GM12865 (cell line): ENCODE data around the gene RB1.

Experiments
- DNase-seq: peaks from one replicate; pipeline ENCODE4 v3.0.0; 2010; ENCODE audit warnings: low read depth
- H3K4me3 ChIP-seq: 2 replicates; pipeline ENCODE4 v1.5.1; 2011; ENCODE audit warnings: mild to moderate bottlenecking, low read depth, low read length, control low read depth
- CTCF ChIP-seq: IDR thresholded peaks from 2 replicates; pipeline ENCODE4 v1.5.1; 2011; ENCODE audit warnings: low read length, control low read depth, low read depth, inconsistent platforms; ENCODE audit not compliant: insufficient read depth; ENCODE audit errors: missing control alignments

Gene RB1

DNA sequence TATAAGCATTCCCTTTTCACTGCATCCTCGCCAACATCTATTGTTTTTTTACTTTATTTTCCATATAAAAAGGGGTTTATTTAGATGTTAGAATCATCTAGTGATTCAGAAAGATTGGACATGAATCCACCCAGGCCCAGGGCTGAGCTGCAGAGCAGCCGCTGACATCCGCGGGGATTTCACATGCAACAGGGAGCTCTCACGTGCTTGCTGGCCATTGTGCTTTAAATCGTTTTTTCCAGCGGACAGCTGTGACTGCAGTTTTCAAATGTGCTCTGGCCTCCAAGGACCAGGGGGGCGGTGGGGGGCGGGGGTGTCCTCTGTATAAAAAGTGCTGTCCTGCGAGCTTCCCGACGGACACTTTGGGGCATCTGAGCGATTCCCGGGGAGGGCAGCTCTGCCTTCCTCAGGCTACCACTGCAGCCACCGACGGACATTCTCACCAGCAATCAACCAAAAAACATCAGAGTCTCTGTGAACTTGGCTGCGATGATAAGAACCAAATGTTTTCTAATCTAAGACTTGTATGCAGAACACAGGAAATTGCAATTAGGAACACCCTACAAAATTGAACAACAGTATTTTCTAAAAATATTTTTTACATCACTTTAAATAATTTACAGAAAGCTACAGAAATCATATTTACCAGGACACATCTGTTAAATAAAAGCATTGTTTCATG is 12.6 kb downstream of the RB1 start:
- DNase-seq, result no peak
- no peak for TF ChIP-seq CTCF
- H3K4me3 ChIP-seq, result no peak overlapping the region

DNA sequence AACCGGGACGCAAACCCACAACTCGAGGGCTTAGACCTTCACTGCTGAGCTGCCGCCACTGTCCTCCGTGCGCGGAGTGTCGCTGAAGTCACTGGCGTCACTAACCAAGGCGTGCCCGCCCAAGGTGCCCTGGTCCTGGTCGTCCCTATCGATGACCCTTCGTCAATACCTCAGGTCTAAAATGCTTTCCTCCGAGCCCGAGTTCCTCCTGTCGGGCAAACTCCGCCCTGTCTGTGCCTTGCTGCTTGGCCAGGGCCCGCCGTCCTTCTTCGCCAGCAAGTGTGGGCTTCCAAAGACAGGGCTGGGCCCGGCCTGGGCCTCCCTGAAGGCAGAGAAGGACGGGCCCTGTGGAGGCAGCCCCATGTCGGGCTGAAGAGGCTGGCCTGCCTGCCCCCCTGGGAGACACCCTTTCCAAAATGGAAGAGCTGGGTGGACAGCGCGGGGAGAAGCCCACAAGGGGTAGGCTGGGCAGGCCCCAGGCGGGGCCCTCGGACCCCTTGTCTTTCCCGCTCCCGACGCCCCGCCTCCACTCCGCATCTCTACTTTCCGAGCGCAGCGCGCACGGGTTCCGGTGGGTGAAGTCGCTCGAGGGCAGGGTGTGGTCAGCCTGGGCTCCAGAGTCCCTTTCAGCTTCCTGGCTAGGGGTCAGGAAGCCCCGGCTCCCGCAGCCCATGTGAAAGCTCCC is 13.4 kb downstream of the RB1 start:
- TF ChIP-seq CTCF, result no peak
- DNase-seq, result no peak
- no peak overlapping the region for H3K4me3 ChIP-seq

GRCh38 chr13:48317511-48318376 is 14.2 kb downstream of the RB1 start:
- TF ChIP-seq CTCF, result no peak
- no peak overlapping the region for H3K4me3 ChIP-seq
- DNase-seq, result no peak

DNA sequence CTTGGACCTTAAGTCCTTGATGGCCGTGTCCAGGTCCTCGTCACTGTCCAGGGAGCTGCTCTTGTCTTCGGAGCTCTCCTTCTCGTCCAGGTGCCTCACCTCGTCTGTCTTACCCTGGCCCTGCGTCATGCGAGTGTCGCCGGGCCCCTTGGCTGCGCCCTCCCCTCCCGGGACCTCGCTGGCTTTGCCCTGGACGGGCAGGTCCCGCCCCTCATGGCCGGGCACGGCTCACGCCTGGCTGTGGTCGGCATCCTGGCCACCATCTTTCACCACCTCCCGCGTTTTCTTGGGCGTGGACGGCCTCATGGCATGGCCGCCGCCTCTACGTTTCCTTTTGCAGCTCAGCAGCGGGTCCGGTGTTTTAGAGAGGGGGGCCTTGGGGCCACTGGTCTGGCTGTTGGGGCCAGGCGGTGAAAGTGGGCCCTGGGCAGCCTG is 14.8 kb downstream of the RB1 start:
- TF ChIP-seq CTCF, result no peak
- DNase-seq, result no peak
- H3K4me3 ChIP-seq, result no peak overlapping the region

- DNase-seq, result no peak
- no peak for TF ChIP-seq CTCF
- H3K4me3 ChIP-seq, result no peak overlapping the region
Measured at GRCh38 chr13:48318821-48319511, 15.4 kb downstream of the RB1 start.

- no peak for TF ChIP-seq CTCF
- DNase-seq, result no peak
- H3K4me3 ChIP-seq, result no peak overlapping the region
Measured at GRCh38 chr13:48319531-48320398, 16.2 kb downstream of the RB1 start.
